GM18508 (cell line): Measurements from ENCODE around the gene VASP.

ENCODE experiments used
- ATAC-seq: cut with Tn5 transposase; IDR thresholded peaks from one replicate; pipeline ENCODE4 v1.9.1; 2021; ENCODE audit warnings: moderate number of reproducible peaks; ENCODE audit not compliant: insufficient read depth, unreplicated experiment

Gene VASP

GRCh38 chr19:45547211-45547770 lies 40.0 kb downstream of the VASP start:
- no peak for ATAC-seq

- ATAC-seq = no peak
Measured at GRCh38 chr19:45547965-45548609, 40.8 kb downstream of the VASP start.

DNA sequence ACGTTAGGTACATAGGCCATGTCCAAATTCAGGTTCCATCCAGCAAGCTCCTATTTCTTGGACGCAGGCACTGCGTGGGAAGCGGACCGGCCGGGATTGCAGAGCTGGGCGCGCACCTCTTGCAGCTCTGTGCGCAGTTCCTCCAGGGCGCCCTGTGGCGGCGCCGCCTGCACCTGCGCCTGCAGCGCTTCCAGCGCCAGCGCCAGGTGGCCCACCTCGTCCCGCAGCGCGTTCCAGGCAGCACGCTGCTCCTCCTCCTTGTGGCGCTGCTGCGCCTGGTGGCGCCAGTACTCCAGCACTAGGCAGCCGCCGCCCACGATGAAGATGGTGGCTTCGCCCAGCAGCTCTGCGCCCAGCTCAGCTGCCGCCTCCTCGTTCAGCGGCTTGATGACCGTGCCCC lies 46.2 kb downstream of the VASP start:
- ATAC-seq = no peak

DNA sequence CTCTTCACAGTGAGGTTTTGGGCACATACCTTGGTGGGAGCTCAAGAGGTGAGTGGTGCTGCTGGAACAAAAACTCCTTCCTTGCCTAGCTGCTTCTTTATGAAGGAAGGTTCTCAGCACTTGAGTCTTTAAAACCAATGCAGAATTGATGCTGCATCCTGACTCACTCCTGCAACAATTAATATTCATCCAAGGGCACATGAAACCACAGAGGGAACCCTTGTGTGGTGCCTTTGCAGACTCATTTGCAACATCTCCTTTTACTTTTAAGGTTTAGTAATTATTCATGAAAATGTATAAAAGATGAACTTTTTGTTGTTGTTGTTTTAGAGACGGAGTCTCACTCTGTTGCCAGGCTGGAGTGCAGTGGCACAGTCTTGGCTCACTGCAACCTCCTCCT lies 47.2 kb downstream of the VASP start:
- no peak for ATAC-seq

- no peak for ATAC-seq
Measured at GRCh38 chr19:45556835-45557234, 49.6 kb downstream of the VASP start.

GRCh38 chr19:45558399-45558878 lies 51.2 kb downstream of the VASP start:
- ATAC-seq = no peak

- ATAC-seq = no peak
Measured at GRCh38 chr19:45560038-45560437, 52.8 kb downstream of the VASP start.

GRCh38 chr19:45560686-45561085 lies 53.4 kb downstream of the VASP start:
- no peak for ATAC-seq

- ATAC-seq = no peak
Measured at GRCh38 chr19:45564131-45564780, 57.0 kb downstream of the VASP start.

GRCh38 chr19:45567609-45568008 lies 60.3 kb downstream of the VASP start:
- ATAC-seq = no peak

GRCh38 chr19:45568732-45569131 lies 61.5 kb downstream of the VASP start:
- ATAC-seq = no peak

GRCh38 chr19:45569619-45570421 lies 62.5 kb downstream of the VASP start:
- ATAC-seq = no peak

GRCh38 chr19:45571457-45572220 lies 64.4 kb downstream of the VASP start:
- ATAC-seq = no peak

GRCh38 chr19:45574526-45574925 lies 67.2 kb downstream of the VASP start:
- no peak for ATAC-seq

GRCh38 chr19:45575216-45575615 lies 67.9 kb downstream of the VASP start:
- no peak for ATAC-seq
